GM12878 (cell line): Measurements from ENCODE around the gene ADAMTS16. TPM values are rescaled to one million over a fixed set of nuclear protein-coding genes. Genes with fewer than 3 reads are reported as not detected.

Experiments
- ATAC-seq: fragments of 200-7000 bp; cut with Tn5 transposase; 3 replicates; pipeline ENCODE4 v1.9.1; 2020; ENCODE audit warnings: mild to moderate bottlenecking, moderate library complexity
- BruUV-seq: library from RNA; stranded (reverse); fragments of 400-500 nt; replicated peaks from 2 replicates; lab custom pipeline; 2021; lab: Mats Ljungman, UMichigan
- CTCF ChIA-PET: fragments of 300-600 bp; sonication (Branson Sonifier 250); formaldehyde crosslinking; extraction: SDS; loops from one replicate; lab custom pipeline; 2021; ENCODE audit warnings: inconsistent platforms; lab: Yijun Ruan, JAX
- POLR2A ChIA-PET: fragments of 350-600 bp; formaldehyde crosslinking; extraction: SDS; loops from one replicate; lab custom pipeline; 2021; ENCODE audit warnings: inconsistent platforms; lab: Charles Lee
- RAD21 ChIA-PET: fragments of 300-600 bp; sonication (Branson Sonifier 250); formaldehyde crosslinking; loops from one replicate; lab custom pipeline; 2023; ENCODE audit warnings: antibody characterized with exemption; ENCODE audit not compliant: unreplicated experiment; lab: Charles Lee
- SMC1A ChIA-PET: fragments of 300-600 bp; sonication (Branson Sonifier 250); formaldehyde crosslinking; loops from one replicate; lab custom pipeline; 2023; ENCODE audit not compliant: unreplicated experiment, uncharacterized antibody; lab: Charles Lee
- DNase-seq: peaks from one replicate; pipeline ENCODE4 v3.0.0-alpha.2; 2011; ENCODE audit warnings: low read depth, low spot score
- FAIRE-seq: peaks from 3 replicates; lab custom pipeline; 2011; peaks lifted over from hg19 to GRCh38; lab: Jason Lieb, UNC
- H2AFZ ChIP-seq: 2 replicates; pipeline ENCODE4 v1.6.0; 2011; ENCODE audit warnings: low read depth, low read length, control low read depth; ENCODE audit not compliant: control insufficient read depth
- H3K27ac ChIP-seq: 2 replicates; pipeline ENCODE4 v1.5.1; 2011; ENCODE audit warnings: control low read depth; ENCODE audit not compliant: control insufficient read depth, insufficient read depth
- H3K27me3 ChIP-seq, 2 experiments: replicated peaks in 1 of 2; 2 replicates each; pipeline versions ENCODE4 v1.6.0 to v1.6.1; 2011; ENCODE audit warnings: low read length in 1 of 2; ENCODE audit not compliant: control insufficient read depth in 2 of 2, insufficient read depth in 2 of 2
- H3K36me3 ChIP-seq, 2 experiments: 2 replicates each; pipeline ENCODE4 v1.5.1; 2011; ENCODE audit warnings: low read length in 1 of 2; ENCODE audit not compliant: control insufficient read depth in 2 of 2, insufficient read depth in 2 of 2
- H3K4me1 ChIP-seq: 2 replicates; pipeline ENCODE4 v1.6.1; 2011; ENCODE audit warnings: mild to moderate bottlenecking, low read length, moderate library complexity, mixed read lengths; ENCODE audit not compliant: control insufficient read depth, insufficient read depth
- H3K4me2 ChIP-seq: 2 replicates; pipeline ENCODE4 v1.6.0; 2011; ENCODE audit warnings: control low read depth; ENCODE audit not compliant: control insufficient read depth, insufficient read depth
- H3K4me3 ChIP-seq: fragments of 200-600 bp; sonication (generic); 2 replicates; pipeline ENCODE4 v1.5.1; 2016
- H3K79me2 ChIP-seq: 2 replicates; pipeline ENCODE4 v1.6.0; 2011; ENCODE audit warnings: low read length; ENCODE audit not compliant: control insufficient read depth, insufficient read depth
- H3K9ac ChIP-seq: 2 replicates; pipeline ENCODE4 v1.8.0; 2011; ENCODE audit warnings: low read length, control low read depth, mixed read lengths; ENCODE audit not compliant: control insufficient read depth, insufficient read depth
- H3K9me3 ChIP-seq: replicated peaks from 3 replicates; pipeline ENCODE4 v1.5.1; 2011; ENCODE audit warnings: mild to moderate bottlenecking, low read length; ENCODE audit not compliant: control insufficient read depth, insufficient read depth
- H4K20me1 ChIP-seq: 2 replicates; pipeline ENCODE4 v1.6.0; 2011; ENCODE audit not compliant: control insufficient read depth, insufficient read depth
- BACH1 ChIP-seq: fragments of 450-650 bp; IDR thresholded peaks from 2 replicates; pipeline ENCODE4 v1.6.1; 2017; ENCODE audit warnings: mild to moderate bottlenecking, borderline replicate concordance
- CBX3 ChIP-seq: fragments of 200-600 bp; sonication (generic); IDR thresholded peaks from 2 replicates; pipeline ENCODE4 v1.6.1; 2016; ENCODE audit warnings: low read depth, borderline replicate concordance
- CREB1 ChIP-seq: IDR thresholded peaks from 2 replicates; pipeline ENCODE4 v1.6.1; 2012; ENCODE audit warnings: low read depth, mild to moderate bottlenecking, inconsistent platforms
- LARP7 ChIP-seq: fragments of 450-650 bp; IDR thresholded peaks from 2 replicates; pipeline ENCODE4 v1.6.1; 2017; ENCODE audit warnings: mild to moderate bottlenecking
- NRF1 ChIP-seq: conservative IDR thresholded peaks from 2 replicates; pipeline ENCODE4 v1.6.1; 2011; ENCODE audit warnings: mild to moderate bottlenecking, low read depth, low read length, improper control_type of control experiment
- SUPT20H ChIP-seq: IDR thresholded peaks from 2 replicates; pipeline ENCODE4 v1.6.1; 2011; ENCODE audit warnings: low read depth, mild to moderate bottlenecking, low read length, moderate library complexity, borderline replicate concordance; ENCODE audit not compliant: control insufficient read depth
- ZNF24 ChIP-seq: fragments of 450-650 bp; IDR thresholded peaks from 2 replicates; pipeline ENCODE4 v1.6.1; 2017; ENCODE audit warnings: antibody characterized with exemption, mild to moderate bottlenecking
- ZNF622 ChIP-seq: fragments of 450-650 bp; IDR thresholded peaks from 2 replicates; pipeline ENCODE4 v1.6.1; 2017; ENCODE audit warnings: mild to moderate bottlenecking, inconsistent platforms
- ZSCAN29 ChIP-seq: fragments of 450-650 bp; IDR thresholded peaks from 2 replicates; pipeline ENCODE4 v1.6.1; 2017; ENCODE audit warnings: mild to moderate bottlenecking, moderate library complexity
- WGBS: methylation state at CpG from one replicate; pipeline ENCODE4 v1.1.6; 2016; ENCODE audit warnings: low lambda C conversion rate; ENCODE audit not compliant: insufficient replicate concordance, insufficient coverage; ENCODE audit errors: missing lambda C conversion rate; 5-methylcytosine and 5-hydroxymethylcytosine counted together
- in situ Hi-C: fragments of 300-500 bp; cut with MboI; formaldehyde crosslinking; loops from 9 replicates; pipeline ENCODE4 v1.14.3; 2018; ENCODE audit warnings: mixed read lengths
- intact Hi-C: fragments of 100-400 bp; cut with micrococcal nuclease; formaldehyde crosslinking; loops from one replicate; pipeline ENCODE4 v1.14.2; 2022; ENCODE audit not compliant: unreplicated experiment
- polyA plus RNA-seq, 11 experiments: library from polyadenylated mRNA; depleted of rRNA in 4 of 11; unstranded in 6 of 11; stranded (reverse) in 5 of 11; fragments of >200 nt; fragmentation: Nextera tagmentation in 4 of 11; fragmentation: Illumina TruSeq in 1 of 11; extraction: Ambion mirVana in 4 of 11; extraction: Trizol in 1 of 11; gene quantifications; 1 replicate in 1 of 11; 2 replicates in 10 of 11; pipeline versions ENCODE4 v1.2.1 to v1.2.3, GENCODE V29; 2011 to 2016; ENCODE audit warnings: inconsistent platforms in 2 of 11, missing spikeins in 2 of 11, low read depth in 1 of 11
- total RNA-seq, 4 experiments: library from RNA; depleted of rRNA in 3 of 4; stranded (reverse); fragments of >200 nt in 3 of 4; fragmentation: Illumina TruSeq in 1 of 4; extraction: Trizol in 1 of 4; gene quantifications; 2 replicates each; pipeline versions ENCODE4 v1.2.1 to v1.2.3, GENCODE V29; 2013 to 2021
- TF ChIP-seq, protein P1 (sequence below): IDR thresholded peaks from 2 replicates; pipeline ENCODE4 v1.6.1; 2012; ENCODE audit warnings: improper control_type of control experiment, low read depth, low read length; ENCODE audit not compliant: insufficient replicate concordance
- TF ChIP-seq, protein P2 (sequence below): IDR thresholded peaks from 2 replicates; pipeline ENCODE4 v1.6.1; 2011; ENCODE audit warnings: low read depth, mild to moderate bottlenecking, low read length, moderate library complexity, borderline replicate concordance; ENCODE audit errors: extremely low read depth
- TF ChIP-seq, protein P3 (sequence below), 3 experiments: IDR thresholded peaks in 2 of 3; conservative IDR thresholded peaks in 1 of 3; 2 replicates each; pipeline ENCODE4 v1.5.1; 2011; ENCODE audit warnings: low read depth in 3 of 3, low read length in 3 of 3, mild to moderate bottlenecking in 3 of 3, control low read depth in 2 of 3, moderate library complexity in 2 of 3, inconsistent platforms in 1 of 3, mixed read lengths in 1 of 3; ENCODE audit not compliant: control insufficient read depth in 2 of 3, insufficient read depth in 1 of 3; ENCODE audit errors: extremely low read depth in 1 of 3
- TF ChIP-seq, protein P4 (sequence below): fragments of 450-650 bp; formaldehyde crosslinking; IDR thresholded peaks from 2 replicates; pipeline ENCODE4 v1.4.0; 2020; ENCODE audit warnings: mild to moderate bottlenecking, moderate library complexity

The ADAMTS16 gene
- total and polyA plus RNA-seq, 10 of the 15 experiments (the other 5 are each of a cell fraction or from before 2014, with no cell fraction given): 0.04 TPM; not detected in 9

DNA sequence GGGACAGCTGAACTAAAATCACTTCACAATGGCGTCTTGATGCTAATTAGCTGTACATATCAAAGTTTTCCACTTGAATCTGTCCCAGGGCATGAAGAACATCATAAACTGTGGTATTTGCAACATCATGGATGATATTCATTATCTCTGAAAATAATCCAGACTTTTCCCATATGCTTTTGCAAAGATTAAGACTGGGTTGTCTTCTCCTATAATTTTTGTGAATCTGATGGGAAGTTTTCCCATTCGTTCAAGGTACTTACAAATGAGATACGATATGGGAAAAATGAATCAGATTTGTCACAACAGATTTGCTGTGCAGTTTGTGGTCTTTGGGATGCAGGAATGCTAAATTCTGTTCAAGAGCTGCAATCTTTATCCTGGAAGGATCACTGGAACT lies 17.4 kb upstream of the ADAMTS16 start:
- SMC1A ChIA-PET: no interaction called here
- FAIRE-seq: no peak
- no peaks in the 10 kb centered on the region for H3K79me2 ChIP-seq
- no TSS peak for BruUV-seq
- no peak overlapping the region for H3K27ac ChIP-seq
- no peak overlapping the region for H3K9ac ChIP-seq
- H2AFZ ChIP-seq: no peak overlapping the region
- TF ChIP-seq NRF1 (no peak), ZSCAN29 (no peak), CREB1 (no peak), CBX3 (no peak), SUPT20H (no peak), ZNF622 (no peak), LARP7 (no peak), BACH1 (no peak), ZNF24 (no peak)
- TF ChIP-seq, protein P1, sequence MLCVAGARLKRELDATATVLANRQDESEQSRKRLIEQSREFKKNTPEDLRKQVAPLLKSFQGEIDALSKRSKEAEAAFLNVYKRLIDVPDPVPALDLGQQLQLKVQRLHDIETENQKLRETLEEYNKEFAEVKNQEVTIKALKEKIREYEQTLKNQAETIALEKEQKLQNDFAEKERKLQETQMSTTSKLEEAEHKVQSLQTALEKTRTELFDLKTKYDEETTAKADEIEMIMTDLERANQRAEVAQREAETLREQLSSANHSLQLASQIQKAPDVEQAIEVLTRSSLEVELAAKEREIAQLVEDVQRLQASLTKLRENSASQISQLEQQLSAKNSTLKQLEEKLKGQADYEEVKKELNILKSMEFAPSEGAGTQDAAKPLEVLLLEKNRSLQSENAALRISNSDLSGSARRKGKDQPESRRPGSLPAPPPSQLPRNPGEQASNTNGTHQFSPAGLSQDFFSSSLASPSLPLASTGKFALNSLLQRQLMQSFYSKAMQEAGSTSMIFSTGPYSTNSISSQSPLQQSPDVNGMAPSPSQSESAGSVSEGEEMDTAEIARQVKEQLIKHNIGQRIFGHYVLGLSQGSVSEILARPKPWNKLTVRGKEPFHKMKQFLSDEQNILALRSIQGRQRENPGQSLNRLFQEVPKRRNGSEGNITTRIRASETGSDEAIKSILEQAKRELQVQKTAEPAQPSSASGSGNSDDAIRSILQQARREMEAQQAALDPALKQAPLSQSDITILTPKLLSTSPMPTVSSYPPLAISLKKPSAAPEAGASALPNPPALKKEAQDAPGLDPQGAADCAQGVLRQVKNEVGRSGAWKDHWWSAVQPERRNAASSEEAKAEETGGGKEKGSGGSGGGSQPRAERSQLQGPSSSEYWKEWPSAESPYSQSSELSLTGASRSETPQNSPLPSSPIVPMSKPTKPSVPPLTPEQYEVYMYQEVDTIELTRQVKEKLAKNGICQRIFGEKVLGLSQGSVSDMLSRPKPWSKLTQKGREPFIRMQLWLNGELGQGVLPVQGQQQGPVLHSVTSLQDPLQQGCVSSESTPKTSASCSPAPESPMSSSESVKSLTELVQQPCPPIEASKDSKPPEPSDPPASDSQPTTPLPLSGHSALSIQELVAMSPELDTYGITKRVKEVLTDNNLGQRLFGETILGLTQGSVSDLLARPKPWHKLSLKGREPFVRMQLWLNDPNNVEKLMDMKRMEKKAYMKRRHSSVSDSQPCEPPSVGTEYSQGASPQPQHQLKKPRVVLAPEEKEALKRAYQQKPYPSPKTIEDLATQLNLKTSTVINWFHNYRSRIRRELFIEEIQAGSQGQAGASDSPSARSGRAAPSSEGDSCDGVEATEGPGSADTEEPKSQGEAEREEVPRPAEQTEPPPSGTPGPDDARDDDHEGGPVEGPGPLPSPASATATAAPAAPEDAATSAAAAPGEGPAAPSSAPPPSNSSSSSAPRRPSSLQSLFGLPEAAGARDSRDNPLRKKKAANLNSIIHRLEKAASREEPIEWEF: no peak
- TF ChIP-seq, protein P2, sequence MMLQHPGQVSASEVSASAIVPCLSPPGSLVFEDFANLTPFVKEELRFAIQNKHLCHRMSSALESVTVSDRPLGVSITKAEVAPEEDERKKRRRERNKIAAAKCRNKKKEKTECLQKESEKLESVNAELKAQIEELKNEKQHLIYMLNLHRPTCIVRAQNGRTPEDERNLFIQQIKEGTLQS: no peak
- TF ChIP-seq, protein P3, sequence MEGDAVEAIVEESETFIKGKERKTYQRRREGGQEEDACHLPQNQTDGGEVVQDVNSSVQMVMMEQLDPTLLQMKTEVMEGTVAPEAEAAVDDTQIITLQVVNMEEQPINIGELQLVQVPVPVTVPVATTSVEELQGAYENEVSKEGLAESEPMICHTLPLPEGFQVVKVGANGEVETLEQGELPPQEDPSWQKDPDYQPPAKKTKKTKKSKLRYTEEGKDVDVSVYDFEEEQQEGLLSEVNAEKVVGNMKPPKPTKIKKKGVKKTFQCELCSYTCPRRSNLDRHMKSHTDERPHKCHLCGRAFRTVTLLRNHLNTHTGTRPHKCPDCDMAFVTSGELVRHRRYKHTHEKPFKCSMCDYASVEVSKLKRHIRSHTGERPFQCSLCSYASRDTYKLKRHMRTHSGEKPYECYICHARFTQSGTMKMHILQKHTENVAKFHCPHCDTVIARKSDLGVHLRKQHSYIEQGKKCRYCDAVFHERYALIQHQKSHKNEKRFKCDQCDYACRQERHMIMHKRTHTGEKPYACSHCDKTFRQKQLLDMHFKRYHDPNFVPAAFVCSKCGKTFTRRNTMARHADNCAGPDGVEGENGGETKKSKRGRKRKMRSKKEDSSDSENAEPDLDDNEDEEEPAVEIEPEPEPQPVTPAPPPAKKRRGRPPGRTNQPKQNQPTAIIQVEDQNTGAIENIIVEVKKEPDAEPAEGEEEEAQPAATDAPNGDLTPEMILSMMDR (IDR thresholded peaks at IDR 0.05 in 2 of 3, conservative IDR thresholded peaks at IDR 0.05 in 1 of 3; ENCODE audit: control insufficient read depth in 2 of 3, extremely low read depth in 1 of 3, insufficient read depth in 1 of 3, low read depth in 3 of 3, low read length in 3 of 3): no peak
- TF ChIP-seq, protein P4, sequence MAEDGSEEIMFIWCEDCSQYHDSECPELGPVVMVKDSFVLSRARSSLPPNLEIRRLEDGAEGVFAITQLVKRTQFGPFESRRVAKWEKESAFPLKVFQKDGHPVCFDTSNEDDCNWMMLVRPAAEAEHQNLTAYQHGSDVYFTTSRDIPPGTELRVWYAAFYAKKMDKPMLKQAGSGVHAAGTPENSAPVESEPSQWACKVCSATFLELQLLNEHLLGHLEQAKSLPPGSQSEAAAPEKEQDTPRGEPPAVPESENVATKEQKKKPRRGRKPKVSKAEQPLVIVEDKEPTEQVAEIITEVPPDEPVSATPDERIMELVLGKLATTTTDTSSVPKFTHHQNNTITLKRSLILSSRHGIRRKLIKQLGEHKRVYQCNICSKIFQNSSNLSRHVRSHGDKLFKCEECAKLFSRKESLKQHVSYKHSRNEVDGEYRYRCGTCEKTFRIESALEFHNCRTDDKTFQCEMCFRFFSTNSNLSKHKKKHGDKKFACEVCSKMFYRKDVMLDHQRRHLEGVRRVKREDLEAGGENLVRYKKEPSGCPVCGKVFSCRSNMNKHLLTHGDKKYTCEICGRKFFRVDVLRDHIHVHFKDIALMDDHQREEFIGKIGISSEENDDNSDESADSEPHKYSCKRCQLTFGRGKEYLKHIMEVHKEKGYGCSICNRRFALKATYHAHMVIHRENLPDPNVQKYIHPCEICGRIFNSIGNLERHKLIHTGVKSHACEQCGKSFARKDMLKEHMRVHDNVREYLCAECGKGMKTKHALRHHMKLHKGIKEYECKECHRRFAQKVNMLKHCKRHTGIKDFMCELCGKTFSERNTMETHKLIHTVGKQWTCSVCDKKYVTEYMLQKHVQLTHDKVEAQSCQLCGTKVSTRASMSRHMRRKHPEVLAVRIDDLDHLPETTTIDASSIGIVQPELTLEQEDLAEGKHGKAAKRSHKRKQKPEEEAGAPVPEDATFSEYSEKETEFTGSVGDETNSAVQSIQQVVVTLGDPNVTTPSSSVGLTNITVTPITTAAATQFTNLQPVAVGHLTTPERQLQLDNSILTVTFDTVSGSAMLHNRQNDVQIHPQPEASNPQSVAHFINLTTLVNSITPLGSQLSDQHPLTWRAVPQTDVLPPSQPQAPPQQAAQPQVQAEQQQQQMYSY: no peak
- TF ChIP-seq, all 136 proteins: peak for 0
- no peak for DNase-seq
- ChIA-PET POLR2A (no interaction called here), CTCF (no interaction called here), RAD21 (no interaction called here)
- WGBS: 16% methylated on average over 3 of the region's 3 CpGs
- Histone ChIP-seq H3K4me2 (no peak overlapping the region), H3K9me3 (no peaks in the 10 kb centered on the region), H4K20me1 (no peaks in the 10 kb centered on the region), H3K4me3 (no peak overlapping the region), H3K4me1 (no peaks in the 10 kb centered on the region), H3K36me3 (no peaks in the 10 kb centered on the region), H3K27me3 (no peaks in the 10 kb centered on the region)
- in situ Hi-C loops (no loop called here), intact Hi-C loops (no loop called here)
- ATAC-seq: no peak
